ENCODE data around the gene ABHD14A.
"Not testable (repeated sequence)": the region's sequence is repeated elsewhere in the genome, so short reads cannot be mapped to it uniquely, and the experiment has no call there.

ABHD14A gene

DNA sequence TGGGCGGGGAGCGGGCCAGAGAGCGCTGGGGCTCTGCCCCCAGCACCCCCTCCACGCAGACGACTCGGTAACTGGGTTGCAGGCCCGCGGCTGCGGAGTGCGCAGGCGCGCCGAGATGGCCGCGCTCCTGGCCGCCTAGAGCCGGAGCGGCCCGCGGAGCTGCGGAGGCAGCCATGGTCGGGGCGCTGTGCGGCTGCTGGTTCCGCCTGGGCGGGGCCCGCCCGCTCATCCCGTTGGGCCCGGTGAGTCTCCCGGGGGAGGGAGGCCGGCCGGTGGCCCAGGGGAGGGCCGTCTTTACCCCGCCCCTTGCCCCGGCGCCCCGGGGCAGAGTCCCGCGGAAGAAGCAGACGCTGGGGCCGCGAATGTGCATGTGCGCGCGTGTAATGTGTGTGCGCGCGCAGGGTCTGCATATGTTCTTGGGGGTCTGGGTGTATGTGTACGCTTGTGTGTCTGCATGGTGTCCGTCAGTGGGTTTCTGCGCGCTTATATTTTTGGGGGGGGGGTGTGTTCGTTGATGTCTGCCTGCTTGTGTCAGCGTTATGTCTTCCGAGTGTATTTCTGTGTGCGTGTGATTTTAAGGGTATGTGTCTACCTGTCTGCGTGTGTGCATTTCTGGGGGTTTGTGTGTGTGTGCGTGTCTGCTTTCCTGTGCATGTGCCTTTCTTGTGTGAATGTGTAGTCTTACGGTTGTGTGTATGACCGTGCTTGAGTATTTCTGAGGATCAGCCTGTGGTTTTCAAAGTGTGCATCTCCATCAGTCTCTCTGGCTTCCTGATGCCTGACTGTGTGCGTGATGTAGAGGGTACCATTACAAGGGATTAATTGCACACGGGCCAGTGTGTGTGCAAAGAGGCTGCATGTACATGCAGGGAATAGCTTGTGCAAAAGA is at the start of gene ABHD14A:
ABHD14A (plus strand) TSS at position 102 of the 889 bp plus-strand sequence; CDS start at position 174, 72 bp downstream.
- in situ Hi-C loops (cut with HindIII; ENCODE audit: low sequenced_read_pairs), result no loop called here

DNA sequence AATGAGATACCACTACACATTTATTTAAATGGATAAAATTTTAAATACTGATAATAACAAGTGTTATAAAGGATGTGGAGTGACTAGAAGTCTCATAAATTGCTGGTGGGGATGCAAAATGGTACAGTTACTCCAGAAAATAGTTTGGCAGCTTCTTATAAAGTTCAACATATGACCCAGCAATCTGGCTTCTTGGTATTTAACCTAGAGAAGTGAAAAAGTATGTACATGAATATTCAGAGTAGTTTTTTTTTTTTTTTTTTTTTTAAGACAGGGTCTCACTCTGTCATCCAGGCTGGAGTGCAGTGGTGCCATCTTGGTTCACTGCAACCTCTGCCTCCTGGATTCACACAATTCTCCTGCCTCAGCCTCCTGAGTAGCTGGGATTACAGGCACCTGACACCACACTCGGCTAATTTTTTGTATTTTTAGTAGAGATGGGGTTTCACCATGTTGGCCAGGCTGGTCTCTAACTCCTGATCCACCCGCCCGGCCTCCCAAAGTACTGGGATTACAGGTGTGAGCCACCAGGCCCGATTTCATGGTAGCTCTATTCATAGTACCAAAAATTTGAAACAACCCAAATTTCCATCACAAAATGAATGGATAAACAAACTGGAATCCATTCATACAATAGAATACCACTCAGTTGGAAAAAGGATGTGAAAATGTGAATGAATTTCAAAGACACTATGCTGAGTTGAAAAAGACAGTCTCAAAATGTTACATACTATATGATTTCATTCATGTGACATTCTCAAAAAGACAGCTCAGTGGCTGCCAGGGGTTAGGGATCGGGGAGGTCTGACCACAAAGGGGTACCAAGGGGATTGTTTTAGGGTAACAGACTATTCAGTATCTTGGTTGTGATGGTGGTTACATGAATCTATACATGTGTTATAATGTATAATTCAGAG is 47.5 kb upstream of the ABHD14A start:
- in situ Hi-C loops (cut with HindIII; ENCODE audit: low sequenced_read_pairs), result no loop called here

DNA sequence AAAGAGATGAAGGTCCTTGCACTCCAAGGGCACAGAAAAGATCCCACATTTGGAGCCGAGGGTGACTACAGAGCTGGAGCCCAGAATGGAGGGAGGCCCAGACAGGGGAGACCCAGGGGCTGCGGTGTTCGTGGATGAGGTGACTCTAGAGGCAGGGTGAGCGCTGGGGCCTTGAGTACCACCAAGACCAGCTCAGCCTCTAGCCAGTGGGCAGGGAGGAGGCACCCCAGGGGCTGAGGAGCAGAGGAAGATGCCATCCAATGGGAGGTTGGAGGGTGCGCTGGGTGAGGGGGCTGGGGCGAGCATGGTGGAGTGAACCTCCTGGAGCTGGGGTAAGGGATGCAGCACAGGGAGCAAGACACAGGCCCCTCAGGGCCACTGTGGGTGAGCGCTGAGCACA is 46.4 kb upstream of the ABHD14A start:
- in situ Hi-C loops (cut with HindIII; ENCODE audit: low sequenced_read_pairs), result no loop called here

DNA sequence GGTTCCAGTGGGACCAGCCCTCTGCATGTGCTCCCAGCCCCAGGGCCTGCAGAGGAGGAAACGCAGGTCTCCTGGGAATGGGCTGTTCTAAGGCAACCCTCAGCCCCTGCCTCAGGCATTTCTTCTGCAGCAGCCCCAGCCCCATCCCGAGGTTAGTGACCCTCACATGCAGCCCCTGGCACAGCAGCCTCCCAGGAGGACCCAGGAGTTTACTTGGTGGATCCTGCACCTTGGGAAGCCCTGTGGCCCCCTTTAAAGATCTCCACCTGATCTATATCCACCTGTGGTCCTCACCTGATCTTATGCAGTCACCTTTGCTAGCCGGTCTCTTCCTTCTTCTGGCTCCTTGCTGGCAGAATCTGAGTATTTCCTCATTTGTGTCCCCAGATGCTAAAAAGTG is 45.9 kb upstream of the ABHD14A start:
- in situ Hi-C loops (cut with HindIII; ENCODE audit: low sequenced_read_pairs), result not testable (repeated sequence)

DNA sequence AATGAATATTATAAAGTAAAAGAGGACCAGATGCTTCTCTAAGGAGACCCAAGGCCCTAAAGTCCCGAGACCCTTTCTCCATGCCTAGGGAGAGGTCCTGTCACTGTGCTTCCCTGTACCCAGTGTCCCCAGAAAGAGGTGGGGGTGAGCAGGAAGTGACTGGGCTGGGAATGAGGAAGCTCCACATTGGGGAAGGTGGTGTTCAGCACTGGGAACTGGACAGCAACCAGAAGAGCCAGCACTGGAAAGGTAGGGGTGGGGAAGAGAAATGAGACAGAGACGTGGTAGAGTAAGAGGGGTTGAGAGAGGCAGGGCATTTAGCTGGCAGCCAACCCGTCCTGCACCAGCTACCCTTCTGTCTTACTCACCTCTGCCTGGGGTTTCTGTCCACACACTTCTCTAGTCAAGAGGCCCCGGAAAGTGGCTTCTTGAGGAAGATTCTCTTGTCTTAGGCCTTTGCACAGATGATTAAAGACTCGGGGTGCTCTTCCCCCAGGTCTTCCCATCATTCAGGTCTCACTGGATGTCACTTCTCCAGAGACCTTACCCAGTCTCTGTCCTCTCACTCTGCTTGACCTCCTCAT is 45.4 kb upstream of the ABHD14A start:
- in situ Hi-C loops (cut with HindIII; ENCODE audit: low sequenced_read_pairs), result no loop called here

DNA sequence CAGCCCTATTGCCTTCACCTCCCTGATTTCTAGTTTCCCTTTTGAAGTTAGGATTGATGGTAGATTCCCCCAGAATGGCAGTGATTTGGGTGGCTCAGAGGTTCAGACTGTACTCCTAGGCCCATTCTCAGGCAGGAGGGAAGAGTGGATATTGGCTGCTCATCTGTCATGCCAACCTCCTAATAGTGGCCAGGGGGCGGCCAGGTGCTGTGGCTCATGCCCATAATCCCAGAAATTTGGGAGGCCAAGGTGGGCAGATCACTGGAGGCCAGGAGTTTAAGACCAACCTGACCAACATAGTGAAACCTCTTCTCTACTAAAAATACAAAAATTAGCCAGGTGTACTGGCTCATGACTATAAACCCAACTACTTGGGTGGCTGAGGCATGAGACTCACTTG is 44.4 kb upstream of the ABHD14A start:
- in situ Hi-C loops (cut with HindIII; ENCODE audit: low sequenced_read_pairs), result no loop called here

DNA sequence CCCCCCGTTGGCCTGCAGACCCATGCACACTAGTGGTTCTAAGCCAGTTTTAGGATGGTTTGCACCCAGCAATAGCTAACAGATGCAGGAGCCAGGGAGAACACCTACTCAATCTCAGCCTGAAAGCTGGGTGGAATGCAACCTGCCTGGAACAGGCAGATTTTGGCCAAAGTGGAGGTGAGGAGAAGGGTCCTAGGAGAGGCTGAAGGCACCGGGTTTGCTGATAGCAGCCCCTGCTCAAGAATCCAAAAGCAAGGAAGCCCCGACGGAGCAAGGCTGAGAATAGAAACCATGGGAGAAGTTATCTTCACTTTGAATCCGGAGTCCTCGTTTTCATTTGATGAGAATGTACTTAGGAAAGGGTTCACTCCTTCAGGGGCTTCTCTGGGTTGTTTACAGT is 43.1 kb upstream of the ABHD14A start:
- in situ Hi-C loops (cut with HindIII; ENCODE audit: low sequenced_read_pairs), result no loop called here

DNA sequence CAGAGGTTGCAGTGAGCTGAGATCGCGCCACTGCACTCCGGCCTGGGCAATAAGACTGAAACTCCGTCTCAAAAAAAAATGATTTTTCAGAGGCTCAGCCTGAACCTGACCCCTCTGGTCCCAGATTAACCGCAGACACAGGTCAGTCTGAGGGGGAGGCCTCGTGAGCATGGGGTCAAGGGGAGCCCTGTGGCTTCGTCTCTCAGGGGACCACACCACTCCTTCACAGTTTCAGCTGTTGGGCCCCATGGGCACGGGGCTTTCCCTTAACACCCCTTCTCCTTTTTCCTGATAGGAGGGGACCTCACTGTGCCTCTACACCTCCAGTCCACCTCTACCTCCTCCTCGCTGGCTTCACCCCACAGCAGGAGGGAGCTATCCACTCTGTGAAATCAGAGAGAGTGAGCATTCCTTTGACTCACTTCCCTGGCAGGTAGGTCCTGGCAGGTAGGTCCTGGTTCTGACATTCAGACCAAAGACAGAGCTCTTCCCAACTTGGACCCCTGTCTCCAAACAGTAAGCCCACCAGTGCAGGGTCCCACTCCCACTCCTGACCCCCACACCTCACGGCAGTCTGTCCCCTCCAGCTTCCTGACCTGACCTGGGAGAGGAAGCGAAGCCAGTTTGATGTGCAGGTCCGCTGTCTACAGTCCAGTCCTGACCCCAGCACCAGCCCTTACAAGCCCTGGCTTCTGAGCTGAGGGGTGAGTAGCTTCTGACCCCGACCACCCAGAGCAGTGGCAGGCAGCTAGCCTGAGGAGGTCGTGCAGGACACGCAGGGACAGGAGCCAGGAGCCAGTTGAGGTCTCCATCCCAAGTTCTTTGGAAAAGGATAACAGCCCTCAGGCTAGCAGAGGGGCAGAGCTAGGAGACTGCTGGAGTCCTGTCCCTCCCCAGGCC is 42.1 kb upstream of the ABHD14A start:
- in situ Hi-C loops (cut with HindIII; ENCODE audit: low sequenced_read_pairs), result no loop called here

DNA sequence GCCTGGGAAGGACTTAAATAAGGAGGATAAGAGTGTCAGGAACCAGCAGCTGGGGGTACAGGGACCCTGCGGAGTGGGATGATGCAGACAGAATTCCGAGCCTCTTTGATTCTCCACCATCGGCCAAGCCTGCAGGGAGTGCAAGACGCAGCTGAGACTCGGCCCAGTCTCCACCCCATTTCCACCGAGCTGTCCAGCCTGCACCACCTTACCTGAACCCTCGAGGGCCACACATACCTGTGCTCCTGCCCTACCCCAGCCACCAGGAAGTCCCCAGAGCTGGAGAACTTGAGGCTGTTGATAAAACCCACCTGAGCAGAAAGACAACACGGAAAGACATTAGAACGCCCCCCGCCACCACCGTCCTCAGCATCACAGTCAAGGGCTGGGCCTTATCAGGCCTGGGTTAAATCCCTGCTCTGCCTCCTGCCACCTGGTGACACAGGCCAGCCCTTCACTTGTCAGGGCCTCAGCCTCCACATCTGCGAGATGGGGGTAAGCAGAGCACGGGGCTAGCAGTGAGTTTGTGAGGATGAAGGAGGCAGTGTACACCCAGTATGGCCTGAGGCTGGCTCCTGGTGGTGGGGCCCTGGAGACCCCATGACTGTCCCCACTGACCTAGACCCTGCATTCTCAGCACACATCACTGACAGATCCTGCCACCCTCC is 41.3 kb upstream of the ABHD14A start:
- in situ Hi-C loops (cut with HindIII; ENCODE audit: low sequenced_read_pairs), result no loop called here

DNA sequence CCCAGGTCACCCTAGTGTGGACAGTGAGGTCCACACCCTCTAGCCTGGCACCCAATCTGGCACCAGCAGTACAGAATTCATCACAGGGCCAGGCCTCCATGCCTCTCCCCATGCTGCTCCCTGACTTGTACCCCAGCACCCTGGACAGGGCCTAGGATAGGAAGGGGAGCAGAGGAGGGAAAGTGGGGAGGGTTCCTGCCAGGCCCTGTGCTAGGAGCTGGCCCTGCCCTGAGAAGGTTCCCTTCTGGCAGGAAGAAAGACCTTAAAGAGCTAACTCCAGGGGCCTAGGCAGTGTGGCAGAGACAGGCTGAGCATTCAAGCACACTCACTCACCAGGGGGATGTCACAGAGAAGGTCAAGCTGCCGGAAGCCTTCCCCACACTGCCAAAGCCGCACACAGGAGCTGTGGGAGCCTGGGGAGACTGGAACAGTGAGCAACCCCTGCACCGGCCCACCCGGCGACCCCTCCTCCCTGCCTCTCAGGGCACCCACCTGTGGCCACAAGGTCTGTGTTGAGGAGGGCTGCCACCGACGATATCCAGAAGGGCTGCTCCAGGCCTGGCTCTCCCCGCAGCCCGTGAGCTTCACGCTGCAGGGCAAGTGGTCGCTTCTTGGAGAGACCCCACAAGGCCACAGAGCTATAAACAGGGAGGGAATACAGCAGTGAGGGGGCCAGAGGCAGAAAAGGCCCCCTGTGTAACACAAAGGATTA is 40.6 kb upstream of the ABHD14A start:
- in situ Hi-C loops (cut with HindIII; ENCODE audit: low sequenced_read_pairs), result no loop called here

DNA sequence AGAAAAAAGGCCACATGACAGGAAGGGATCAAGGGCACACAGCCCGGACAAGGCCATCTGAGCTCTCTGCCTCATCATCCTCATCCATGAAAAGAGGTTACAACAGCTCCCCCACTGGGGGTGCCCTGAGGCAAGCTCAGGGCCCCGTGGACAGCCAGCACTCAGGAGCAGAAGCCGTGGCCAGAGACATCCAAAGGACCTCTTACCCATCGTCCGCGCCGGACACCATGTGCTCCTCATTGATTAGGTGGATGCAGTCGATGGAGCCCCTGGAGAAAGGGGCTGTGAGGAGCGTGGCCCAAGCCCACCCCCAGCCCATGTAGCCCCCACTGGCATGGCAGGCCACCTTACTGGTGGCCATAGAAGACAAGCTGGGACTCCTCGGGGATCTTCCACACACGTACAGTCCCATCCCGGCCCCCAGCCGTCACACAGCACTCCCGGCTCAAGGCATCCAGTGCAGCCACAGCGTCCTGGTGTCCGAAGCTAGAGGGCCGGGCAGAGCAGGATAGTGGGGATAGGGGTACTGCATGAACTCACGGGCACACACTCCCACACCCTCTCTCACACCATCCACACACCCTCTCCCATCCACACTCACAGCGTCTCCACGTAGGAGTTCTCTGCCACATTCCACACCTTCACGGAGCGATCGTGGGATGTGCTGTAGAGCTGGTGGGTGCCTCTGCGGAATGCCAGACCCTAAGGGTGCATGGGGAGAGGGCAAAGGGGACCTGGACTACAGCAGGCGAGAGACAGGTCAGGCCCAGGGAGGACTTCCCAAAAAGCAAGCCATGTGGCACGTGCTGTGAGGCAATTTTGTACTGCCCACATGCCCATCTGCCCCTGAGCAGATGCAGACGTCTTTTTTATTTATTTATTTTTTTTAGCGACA is 39.6 kb upstream of the ABHD14A start:
- in situ Hi-C loops (cut with HindIII; ENCODE audit: low sequenced_read_pairs), result no loop called here

DNA sequence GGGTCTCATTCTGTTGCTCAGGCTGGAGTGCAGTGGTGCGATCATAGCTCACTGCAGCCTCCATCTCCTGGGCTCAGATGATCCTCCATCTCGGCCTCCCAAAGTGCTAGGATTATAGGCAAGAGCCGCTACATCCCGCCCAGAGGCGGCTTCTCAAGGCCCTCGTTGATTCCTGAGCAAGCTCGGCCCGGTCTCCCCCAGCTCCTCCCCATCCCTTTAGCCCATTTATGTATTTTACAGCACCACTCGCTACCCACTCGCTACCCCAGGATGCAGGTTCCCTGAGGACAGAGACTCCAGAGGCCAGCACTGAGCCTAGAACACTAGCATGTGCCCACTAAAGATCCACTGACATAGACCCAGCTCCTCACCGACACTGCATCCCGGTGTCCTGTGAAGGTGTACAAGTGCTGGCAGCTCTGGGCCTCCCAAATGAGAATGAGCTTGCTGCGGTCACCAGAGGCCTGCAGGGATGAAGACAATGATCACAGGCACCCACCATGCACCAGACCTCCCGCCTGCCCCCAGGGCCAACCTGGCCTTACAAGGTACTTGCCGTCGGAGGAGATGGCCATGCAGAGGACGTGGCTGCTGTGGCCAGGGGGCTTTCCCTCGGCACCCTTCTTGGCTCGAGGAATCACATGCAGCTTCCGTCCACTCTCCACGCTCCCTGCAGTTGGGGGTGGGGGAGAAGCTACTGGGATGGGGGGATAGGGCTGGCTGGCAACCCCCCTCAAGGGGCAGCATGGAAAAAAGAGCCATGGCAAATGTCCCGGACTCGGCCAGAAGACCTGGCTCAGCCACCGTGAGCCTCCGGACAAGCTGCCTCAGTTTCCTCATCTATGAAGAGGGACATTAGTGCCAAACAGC is 38.7 kb upstream of the ABHD14A start:
- in situ Hi-C loops (cut with HindIII; ENCODE audit: low sequenced_read_pairs), result no loop called here

DNA sequence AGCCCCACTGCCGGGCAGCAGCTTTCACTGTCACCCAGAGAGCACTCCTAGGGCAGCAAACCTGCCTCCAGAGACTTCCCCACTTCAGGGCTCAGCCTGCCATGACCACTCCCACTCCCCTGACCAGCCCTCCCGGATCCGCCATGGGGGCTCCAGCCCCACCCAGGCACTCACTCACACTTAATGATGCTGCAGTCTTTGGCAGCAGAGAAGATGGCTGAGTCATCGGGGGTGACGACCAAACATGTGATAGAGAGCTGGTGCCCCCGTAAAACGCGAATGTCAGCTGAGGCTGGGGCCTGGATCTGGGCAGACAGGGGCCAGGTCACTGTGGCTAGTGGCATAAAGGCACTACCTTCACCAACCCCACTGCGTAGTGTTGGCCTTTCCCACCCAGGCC is 37.9 kb upstream of the ABHD14A start:
- in situ Hi-C loops (cut with HindIII; ENCODE audit: low sequenced_read_pairs), result no loop called here

DNA sequence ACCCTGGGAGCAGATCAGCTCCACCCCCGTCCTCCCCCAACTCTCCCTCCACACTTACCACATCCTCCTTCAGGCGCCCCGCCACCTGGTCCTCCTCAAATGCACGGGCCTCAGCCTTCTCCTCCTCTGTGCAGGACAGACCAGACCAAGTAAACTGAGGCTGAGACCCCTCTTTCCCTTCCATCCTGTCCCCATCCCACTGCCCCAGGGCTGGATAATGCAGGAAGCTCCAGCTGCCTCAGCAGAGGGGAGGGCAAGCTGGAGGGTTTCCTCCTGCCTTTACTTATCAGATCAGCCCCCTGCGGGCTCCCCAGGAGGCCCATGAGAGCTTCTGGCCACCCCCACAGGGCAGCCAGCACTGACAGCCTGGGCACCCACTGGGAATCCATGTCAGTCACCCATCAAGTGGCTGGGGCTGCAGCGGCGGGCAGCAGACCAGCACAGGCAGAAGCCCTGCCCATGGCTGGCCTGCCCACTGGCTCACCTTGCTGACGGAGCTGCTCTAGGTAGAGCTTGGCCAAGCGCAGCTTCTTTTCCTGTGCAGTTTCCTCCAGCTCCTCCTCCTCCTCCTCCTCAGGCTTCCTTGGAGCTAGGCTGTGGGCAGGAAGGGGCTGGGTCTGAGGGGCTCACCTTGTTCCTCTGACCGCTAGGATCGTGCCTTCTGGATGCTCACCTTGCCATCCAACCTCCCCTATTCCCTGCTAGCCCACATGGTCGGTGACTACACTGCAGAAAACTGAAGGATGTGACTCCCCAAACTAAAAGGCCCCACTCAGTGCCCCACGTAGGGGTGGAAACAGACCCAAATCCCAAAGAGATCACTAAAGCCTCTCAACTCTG is 37.0 kb upstream of the ABHD14A start:
- in situ Hi-C loops (cut with HindIII; ENCODE audit: low sequenced_read_pairs), result no loop called here

DNA sequence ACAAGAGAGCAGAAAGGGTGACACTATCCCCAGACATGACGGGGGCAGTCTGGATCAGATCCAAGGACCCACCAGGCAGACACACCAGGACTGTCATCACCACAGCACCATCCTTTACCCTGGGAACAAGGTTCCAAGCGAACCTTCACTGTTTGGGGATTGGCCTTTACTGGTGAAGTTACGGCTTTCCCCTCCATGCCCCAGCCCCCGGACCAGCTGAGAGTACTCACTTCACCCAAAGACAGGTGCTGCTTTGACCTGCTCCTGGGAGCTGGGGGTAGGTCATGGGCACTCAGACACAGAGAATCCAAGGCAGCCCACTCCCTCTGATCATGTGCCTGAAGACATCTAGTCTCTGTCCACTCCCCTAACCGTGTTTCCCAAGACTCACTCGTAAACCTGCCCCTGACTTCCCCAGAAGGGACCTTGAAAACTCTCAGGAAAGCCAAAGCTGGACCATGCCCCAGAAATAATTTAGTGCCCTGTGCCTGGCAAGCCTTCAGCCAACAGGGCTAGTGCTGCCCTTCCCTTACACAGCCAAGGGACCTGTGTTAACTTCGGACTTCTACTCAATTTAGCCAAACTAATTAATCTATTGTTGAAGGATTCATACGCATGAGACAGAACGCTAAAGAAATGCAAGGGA is 36.0 kb upstream of the ABHD14A start:
- in situ Hi-C loops (cut with HindIII; ENCODE audit: low sequenced_read_pairs), result no loop called here
